ENCODE data around the gene SPTBN1. TPM values are rescaled to one million over a fixed set of nuclear protein-coding genes. Genes with fewer than 3 reads are reported as not detected.

Gene SPTBN1
- total RNA-seq, 4 donors from 2014 or later = 189 to 423 (median 341) TPM

DNA sequence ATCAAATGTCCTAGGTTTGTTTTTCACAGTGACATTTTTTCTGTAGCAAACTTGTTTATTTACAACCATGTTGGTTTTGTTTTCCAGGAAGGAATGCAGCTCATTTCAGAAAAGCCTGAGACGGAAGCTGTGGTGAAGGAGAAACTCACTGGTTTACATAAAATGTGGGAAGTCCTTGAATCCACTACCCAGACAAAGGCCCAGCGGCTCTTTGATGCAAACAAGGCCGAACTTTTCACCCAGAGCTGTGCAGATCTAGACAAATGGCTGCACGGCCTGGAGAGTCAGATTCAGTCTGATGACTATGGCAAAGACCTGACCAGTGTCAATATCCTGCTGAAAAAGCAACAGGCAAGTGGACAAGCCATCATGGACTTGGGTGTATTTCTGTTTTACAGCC is 188.1 kb downstream of the SPTBN1 start:
- H3K9me3 ChIP-seq = no peaks in the 10 kb centered on the region
- TF ChIP-seq, protein P1, sequence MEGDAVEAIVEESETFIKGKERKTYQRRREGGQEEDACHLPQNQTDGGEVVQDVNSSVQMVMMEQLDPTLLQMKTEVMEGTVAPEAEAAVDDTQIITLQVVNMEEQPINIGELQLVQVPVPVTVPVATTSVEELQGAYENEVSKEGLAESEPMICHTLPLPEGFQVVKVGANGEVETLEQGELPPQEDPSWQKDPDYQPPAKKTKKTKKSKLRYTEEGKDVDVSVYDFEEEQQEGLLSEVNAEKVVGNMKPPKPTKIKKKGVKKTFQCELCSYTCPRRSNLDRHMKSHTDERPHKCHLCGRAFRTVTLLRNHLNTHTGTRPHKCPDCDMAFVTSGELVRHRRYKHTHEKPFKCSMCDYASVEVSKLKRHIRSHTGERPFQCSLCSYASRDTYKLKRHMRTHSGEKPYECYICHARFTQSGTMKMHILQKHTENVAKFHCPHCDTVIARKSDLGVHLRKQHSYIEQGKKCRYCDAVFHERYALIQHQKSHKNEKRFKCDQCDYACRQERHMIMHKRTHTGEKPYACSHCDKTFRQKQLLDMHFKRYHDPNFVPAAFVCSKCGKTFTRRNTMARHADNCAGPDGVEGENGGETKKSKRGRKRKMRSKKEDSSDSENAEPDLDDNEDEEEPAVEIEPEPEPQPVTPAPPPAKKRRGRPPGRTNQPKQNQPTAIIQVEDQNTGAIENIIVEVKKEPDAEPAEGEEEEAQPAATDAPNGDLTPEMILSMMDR (IDR thresholded peaks at IDR 0.05) = no peak
- TF ChIP-seq POLR2A (IDR thresholded peaks at IDR 0.05) = no peak
- no peak for DNase-seq
- H3K36me3 ChIP-seq = no peaks in the 10 kb centered on the region
- H3K4me1 ChIP-seq = peaks cover 0 to 4% of the 10 kb centered on the region in 2 donors
- no peaks in the 10 kb centered on the region for H3K27me3 ChIP-seq
- intact Hi-C loops (cut with DNase I; ENCODE audit: low total_unique reads) = no loop called here
- no peak overlapping the region for H3K27ac ChIP-seq
- H3K4me3 ChIP-seq = no peak overlapping the region

DNA sequence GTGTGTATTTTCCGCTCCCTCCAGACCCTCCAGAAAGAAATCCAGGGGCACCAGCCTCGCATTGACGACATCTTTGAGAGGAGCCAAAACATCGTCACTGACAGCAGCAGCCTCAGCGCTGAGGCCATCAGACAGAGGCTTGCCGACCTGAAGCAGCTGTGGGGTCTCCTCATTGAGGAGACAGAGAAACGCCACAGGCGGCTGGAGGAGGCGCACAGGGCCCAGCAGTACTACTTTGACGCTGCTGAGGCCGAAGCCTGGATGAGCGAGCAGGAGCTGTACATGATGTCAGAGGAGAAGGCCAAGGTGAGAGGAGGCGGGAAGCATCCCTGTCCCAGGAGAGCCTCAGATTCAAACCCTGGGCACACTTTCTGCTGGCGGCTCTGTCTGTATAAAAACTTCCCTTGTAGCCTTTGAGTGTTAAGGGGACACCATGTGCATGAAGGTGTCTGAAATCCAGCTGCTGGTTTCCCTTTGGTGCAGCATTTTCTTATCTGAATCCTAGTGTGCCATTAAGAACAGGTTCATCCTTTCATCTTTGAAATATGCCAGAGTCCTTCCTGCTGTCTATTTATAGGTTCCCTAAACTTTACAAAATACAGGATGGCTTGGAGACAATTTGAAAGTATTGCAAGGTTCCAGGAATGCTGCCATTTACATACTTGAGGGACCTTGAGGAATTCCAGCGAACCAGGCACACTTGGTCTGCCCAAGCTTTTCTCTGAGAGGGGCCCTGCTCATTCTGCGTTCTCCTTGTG is 190.2 kb downstream of the SPTBN1 start:
- Histone ChIP-seq H3K9me3 (no peaks in the 10 kb centered on the region), H3K36me3 (no peaks in the 10 kb centered on the region), H3K27me3 (no peaks in the 10 kb centered on the region), H3K4me3 (no peak overlapping the region), H3K4me1 (peaks cover 0 to 4% of the 10 kb centered on the region in 2 donors), H3K27ac (no peak overlapping the region)
- no peak for DNase-seq
- intact Hi-C loops (cut with DNase I; ENCODE audit: low total_unique reads) = no loop called here
- TF ChIP-seq POLR2A (IDR thresholded peaks at IDR 0.05) = no peak
- TF ChIP-seq, protein P1 (IDR thresholded peaks at IDR 0.05) = no peak

DNA sequence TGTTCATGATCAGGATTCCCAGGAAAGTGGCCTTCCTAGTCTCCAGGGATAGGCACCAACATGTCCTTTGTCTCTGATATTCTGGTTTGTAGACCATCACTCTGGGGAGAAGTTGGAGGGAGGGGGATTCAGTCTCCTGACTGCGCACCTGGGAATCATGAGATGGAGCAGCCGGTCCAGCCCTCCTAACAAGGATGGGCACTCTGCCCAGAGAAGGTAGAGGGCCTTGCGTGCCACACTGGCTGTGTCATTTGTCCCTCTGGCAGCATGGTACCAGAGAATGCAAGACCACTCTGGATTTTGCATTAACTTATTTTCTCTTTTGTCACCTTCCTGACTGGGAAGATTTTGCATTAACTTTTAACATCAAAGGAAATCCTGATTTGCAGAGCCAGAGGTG is 192.1 kb downstream of the SPTBN1 start:
- no peak for TF ChIP-seq POLR2A (IDR thresholded peaks at IDR 0.05)
- TF ChIP-seq, protein P1 (IDR thresholded peaks at IDR 0.05) = no peak
- peaks cover 0 to 4% of the 10 kb centered on the region in 2 donors for H3K36me3 ChIP-seq

DNA sequence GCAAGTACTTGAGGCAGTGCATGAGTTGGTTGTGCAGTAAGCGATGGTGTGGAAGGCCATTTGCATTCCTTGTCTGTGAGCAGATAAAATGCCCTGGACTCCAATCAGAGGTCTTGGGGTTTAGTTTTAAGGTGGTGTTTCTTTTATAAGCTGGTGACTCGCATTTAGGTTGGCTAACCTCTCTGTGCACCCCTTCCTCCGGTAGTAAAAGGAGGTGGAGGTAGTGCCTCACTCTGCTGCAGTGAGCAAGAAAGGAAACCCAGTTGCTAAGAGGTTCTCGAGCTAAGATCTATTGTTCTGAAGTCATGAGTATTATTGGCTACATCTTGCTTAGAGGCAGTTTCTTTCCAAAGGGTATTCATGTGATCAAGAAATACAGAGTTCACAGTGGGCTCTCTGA is 193.1 kb downstream of the SPTBN1 start:
- H3K36me3 ChIP-seq = peaks cover 0 to 4% of the 10 kb centered on the region in 2 donors
- H3K27ac ChIP-seq = no peak overlapping the region
- TF ChIP-seq, protein P1 (IDR thresholded peaks at IDR 0.05) = no peak
- TF ChIP-seq POLR2A (IDR thresholded peaks at IDR 0.05) = no peak
- H3K27me3 ChIP-seq = no peaks in the 10 kb centered on the region
- no peaks in the 10 kb centered on the region for H3K4me1 ChIP-seq
- no peak for DNase-seq
- H3K4me3 ChIP-seq = no peak overlapping the region
- H3K9me3 ChIP-seq = no peaks in the 10 kb centered on the region
- intact Hi-C loops (cut with DNase I; ENCODE audit: low total_unique reads) = no loop called here

More for the DNA sequence above, 192.1 kb downstream of the SPTBN1 start:
- Histone ChIP-seq H3K4me1 (no peaks in the 10 kb centered on the region), H3K27me3 (no peaks in the 10 kb centered on the region), H3K4me3 (no peak overlapping the region), H3K9me3 (no peaks in the 10 kb centered on the region), H3K27ac (no peak overlapping the region)
- no peak for DNase-seq
- intact Hi-C loops (cut with DNase I; ENCODE audit: low total_unique reads) = no loop called here

DNA sequence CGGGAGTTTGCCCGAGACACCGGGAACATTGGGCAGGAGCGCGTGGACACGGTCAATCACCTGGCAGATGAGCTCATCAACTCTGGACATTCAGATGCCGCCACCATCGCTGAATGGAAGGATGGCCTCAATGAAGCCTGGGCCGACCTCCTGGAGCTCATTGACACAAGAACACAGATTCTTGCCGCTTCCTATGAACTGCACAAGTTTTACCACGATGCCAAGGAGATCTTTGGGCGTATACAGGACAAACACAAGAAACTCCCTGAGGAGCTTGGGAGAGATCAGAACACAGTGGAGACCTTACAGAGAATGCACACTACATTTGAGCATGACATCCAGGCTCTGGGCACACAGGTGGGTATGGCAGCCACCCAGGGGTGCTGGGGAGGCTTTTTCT is 193.5 kb downstream of the SPTBN1 start:
- H3K4me1 ChIP-seq = no peaks in the 10 kb centered on the region
- no peak overlapping the region for H3K4me3 ChIP-seq
- no peak for DNase-seq
- H3K36me3 ChIP-seq = peaks cover 0 to 4% of the 10 kb centered on the region in 2 donors
- H3K27me3 ChIP-seq = no peaks in the 10 kb centered on the region
- intact Hi-C loops (cut with DNase I; ENCODE audit: low total_unique reads) = no loop called here
- H3K9me3 ChIP-seq = no peaks in the 10 kb centered on the region
- no peak for TF ChIP-seq POLR2A (IDR thresholded peaks at IDR 0.05)
- TF ChIP-seq, protein P1 (IDR thresholded peaks at IDR 0.05) = no peak
- H3K27ac ChIP-seq = no peak overlapping the region

Data from uterus (tissue), 4 donors.